Liver (tissue), 9 donors: ENCODE data around the gene LIMS1. TPM values are rescaled to one million over a fixed set of nuclear protein-coding genes. Genes with fewer than 3 reads are reported as not detected.

Experiments used
- DNase-seq: peaks from one replicate; pipeline ENCODE4 v3.0.0-alpha.2; 2017; ENCODE audit warnings: low spot score
- H3K27ac ChIP-seq, 2 donors: one replicate each; pipeline ENCODE4 v1.7.0; 2013; ENCODE audit warnings: inconsistent platforms in 2 of 2, low read length in 2 of 2, control low read depth in 1 of 2, low read depth in 1 of 2, mild to moderate bottlenecking in 1 of 2
- H3K27me3 ChIP-seq, 4 donors: one replicate each; pipeline versions ENCODE4 v1.6.1 to v1.7.0; 2013; ENCODE audit warnings: low read length in 3 of 4, inconsistent platforms in 1 of 4, mild to moderate bottlenecking in 1 of 4, moderate library complexity in 1 of 4; ENCODE audit not compliant: control insufficient read depth in 4 of 4, insufficient read depth in 4 of 4
- H3K36me3 ChIP-seq, 4 donors: one replicate each; pipeline versions ENCODE4 v1.6.1 to v1.7.0; 2013; ENCODE audit warnings: low read length in 3 of 4, mild to moderate bottlenecking in 3 of 4, low read depth in 1 of 4, moderate library complexity in 1 of 4; ENCODE audit not compliant: control insufficient read depth in 4 of 4, insufficient read depth in 3 of 4
- H3K4me1 ChIP-seq, 4 donors: one replicate each; pipeline versions ENCODE4 v1.6.1 to v1.7.0; 2013; ENCODE audit warnings: low read length in 3 of 4, mild to moderate bottlenecking in 3 of 4, moderate library complexity in 1 of 4; ENCODE audit not compliant: control insufficient read depth in 4 of 4, insufficient read depth in 4 of 4
- H3K4me3 ChIP-seq, 3 donors: one replicate each; pipeline versions ENCODE4 v1.6.1 to v1.7.0; 2013; ENCODE audit warnings: low read length in 3 of 3, control low read depth in 1 of 3, low read depth in 1 of 3, mild to moderate bottlenecking in 1 of 3
- H3K9ac ChIP-seq, 2 donors: one replicate each; pipeline ENCODE4 v1.7.0; 2013; ENCODE audit warnings: low read length in 2 of 2, mild to moderate bottlenecking in 2 of 2, moderate library complexity in 2 of 2, control low read depth in 1 of 2, low read depth in 1 of 2
- H3K9me3 ChIP-seq, 4 donors: one replicate each; pipeline versions ENCODE4 v1.6.1 to v1.7.0; 2013; ENCODE audit warnings: low read length in 3 of 4; ENCODE audit not compliant: control insufficient read depth in 4 of 4
- EGR1 ChIP-seq, 2 donors: IDR thresholded peaks; 2 replicates each; pipeline ENCODE4 v1.6.1; 2016 to 2018; ENCODE audit warnings: antibody characterized with exemption in 2 of 2, low read depth in 2 of 2
- FOXA1 ChIP-seq: IDR thresholded peaks from 2 replicates; pipeline ENCODE4 v1.6.1; 2016; ENCODE audit warnings: antibody characterized with exemption
- FOXA2 ChIP-seq: IDR thresholded peaks from 2 replicates; pipeline ENCODE4 v1.6.1; 2016; ENCODE audit warnings: antibody characterized with exemption
- GABPA ChIP-seq, 2 donors: IDR thresholded peaks in 1 of 2; conservative IDR thresholded peaks in 1 of 2; 2 replicates each; pipeline ENCODE4 v1.6.1; 2016; ENCODE audit warnings: antibody characterized with exemption in 2 of 2, mild to moderate bottlenecking in 1 of 2, moderate library complexity in 1 of 2
- HNF4G ChIP-seq: IDR thresholded peaks from 2 replicates; pipeline ENCODE4 v1.6.1; 2016; ENCODE audit warnings: antibody characterized with exemption
- JUND ChIP-seq, 2 donors: IDR thresholded peaks; 2 replicates each; pipeline ENCODE4 v1.6.1; 2016; ENCODE audit warnings: antibody characterized with exemption in 2 of 2
- NR2F2 ChIP-seq: IDR thresholded peaks from 2 replicates; pipeline ENCODE4 v1.6.1; 2016; ENCODE audit warnings: antibody characterized with exemption
- RAD21 ChIP-seq, 2 donors: IDR thresholded peaks; 2 replicates each; pipeline ENCODE4 v1.6.1; 2016; ENCODE audit warnings: antibody characterized with exemption in 2 of 2, mild to moderate bottlenecking in 2 of 2
- RXRA ChIP-seq, 2 donors: IDR thresholded peaks; 2 replicates each; pipeline ENCODE4 v1.6.1; 2017 to 2018; ENCODE audit warnings: antibody characterized with exemption in 2 of 2, mild to moderate bottlenecking in 1 of 2
- TAF1 ChIP-seq: conservative IDR thresholded peaks from 2 replicates; pipeline ENCODE4 v1.6.1; 2016; ENCODE audit warnings: antibody characterized with exemption, mild to moderate bottlenecking
- YY1 ChIP-seq: IDR thresholded peaks from 2 replicates; pipeline ENCODE4 v1.6.1; 2016; ENCODE audit warnings: antibody characterized with exemption, mild to moderate bottlenecking
- ZBTB33 ChIP-seq: IDR thresholded peaks from 2 replicates; pipeline ENCODE4 v1.6.1; 2016; ENCODE audit warnings: antibody characterized with exemption
- WGBS: extraction: QIAGEN DNeasy Blood & Tissue Kit; methylation state at CpG from one replicate; pipeline ENCODE4 v1.1.7; 2013; 5-methylcytosine and 5-hydroxymethylcytosine counted together
- polyA plus RNA-seq, 2 donors: library from polyadenylated mRNA; stranded (reverse) in 1 of 2; unstranded in 1 of 2; fragments of 200-250 nt in 1 of 2; fragments of >200 nt in 1 of 2; fragmentation: Nextera tagmentation in 1 of 2; extraction: Ambion mirVana in 1 of 2; gene quantifications; one replicate each; pipeline versions ENCODE4 v1.2.1 to v1.2.3, GENCODE V29; 2013 to 2015
- total RNA-seq, 2 donors: library from RNA; depleted of rRNA; stranded (reverse); fragments of >200 nt; gene quantifications; one replicate each; pipeline ENCODE4 v1.2.3, GENCODE V29; 2014
- TF ChIP-seq, protein P1 (sequence below): fragments of 150-350 bp; IDR thresholded peaks from 2 replicates; pipeline ENCODE4 v1.5.1; 2017; ENCODE audit warnings: improper control_type of control experiment, low read depth, low read length; ENCODE audit not compliant: missing input control
- TF ChIP-seq, protein P2 (sequence below): IDR thresholded peaks from 2 replicates; pipeline ENCODE4 v1.6.1; 2016; ENCODE audit warnings: antibody characterized with exemption
- donor health status: healthy.
- donor health status: healthy.
- donor health status: healthy.
- donor health status: healthy.
- donor health status: healthy.

LIMS1 gene
- total and polyA plus RNA-seq, 4 donors: 10.2 to 37.1 (median 22.1) TPM

- H3K36me3 ChIP-seq: peaks cover 0 to 1% (median 0%) of the 10 kb centered on the region in 4 donors
- no peak for DNase-seq
- no peaks in the 10 kb centered on the region for H3K27me3 ChIP-seq
- no peak overlapping the region for H3K9ac ChIP-seq
- no peaks in the 10 kb centered on the region for H3K9me3 ChIP-seq
- TF ChIP-seq RAD21 (IDR thresholded peaks at IDR 0.05) (no peak), RXRA (IDR thresholded peaks at IDR 0.05) (no peak), EGR1 (IDR thresholded peaks at IDR 0.05; ENCODE audit: low read depth in 2 of 2) (no peak), NR2F2 (no peak), HNF4G (no peak), FOXA2 (no peak)
- TF ChIP-seq, protein P1, sequence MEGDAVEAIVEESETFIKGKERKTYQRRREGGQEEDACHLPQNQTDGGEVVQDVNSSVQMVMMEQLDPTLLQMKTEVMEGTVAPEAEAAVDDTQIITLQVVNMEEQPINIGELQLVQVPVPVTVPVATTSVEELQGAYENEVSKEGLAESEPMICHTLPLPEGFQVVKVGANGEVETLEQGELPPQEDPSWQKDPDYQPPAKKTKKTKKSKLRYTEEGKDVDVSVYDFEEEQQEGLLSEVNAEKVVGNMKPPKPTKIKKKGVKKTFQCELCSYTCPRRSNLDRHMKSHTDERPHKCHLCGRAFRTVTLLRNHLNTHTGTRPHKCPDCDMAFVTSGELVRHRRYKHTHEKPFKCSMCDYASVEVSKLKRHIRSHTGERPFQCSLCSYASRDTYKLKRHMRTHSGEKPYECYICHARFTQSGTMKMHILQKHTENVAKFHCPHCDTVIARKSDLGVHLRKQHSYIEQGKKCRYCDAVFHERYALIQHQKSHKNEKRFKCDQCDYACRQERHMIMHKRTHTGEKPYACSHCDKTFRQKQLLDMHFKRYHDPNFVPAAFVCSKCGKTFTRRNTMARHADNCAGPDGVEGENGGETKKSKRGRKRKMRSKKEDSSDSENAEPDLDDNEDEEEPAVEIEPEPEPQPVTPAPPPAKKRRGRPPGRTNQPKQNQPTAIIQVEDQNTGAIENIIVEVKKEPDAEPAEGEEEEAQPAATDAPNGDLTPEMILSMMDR: no peak
- TF ChIP-seq, protein P2, sequence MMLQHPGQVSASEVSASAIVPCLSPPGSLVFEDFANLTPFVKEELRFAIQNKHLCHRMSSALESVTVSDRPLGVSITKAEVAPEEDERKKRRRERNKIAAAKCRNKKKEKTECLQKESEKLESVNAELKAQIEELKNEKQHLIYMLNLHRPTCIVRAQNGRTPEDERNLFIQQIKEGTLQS: no peak
- WGBS: 97% methylated on average over 5 of the region's 5 CpGs
- H3K4me3 ChIP-seq: no peak overlapping the region
- peaks cover 0 to 4% (median under 1%) of the 10 kb centered on the region in 4 donors for H3K4me1 ChIP-seq
- H3K27ac ChIP-seq: no peak overlapping the region
Observed at GRCh38 chr2:108616318-108616717, 82.0 kb downstream of the LIMS1 start.

DNA sequence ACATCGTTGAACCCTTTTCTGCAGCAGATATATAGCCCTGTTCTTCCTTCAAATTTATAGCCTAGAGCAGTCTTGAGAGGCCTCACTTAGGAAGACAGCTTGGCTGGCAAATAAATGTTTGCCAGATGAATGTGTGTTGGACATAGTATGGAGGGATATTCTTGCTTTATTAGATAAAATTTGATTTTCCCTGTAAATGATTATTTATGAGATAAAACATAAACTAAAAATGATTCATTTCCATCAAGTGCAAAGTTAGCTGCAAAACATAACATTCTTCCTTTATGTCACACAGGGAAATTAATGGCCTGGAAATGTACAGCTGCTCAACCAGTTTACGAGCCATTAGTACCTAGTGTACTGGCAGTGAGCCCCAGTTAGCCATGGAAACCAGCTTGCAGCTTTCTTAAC is 82.5 kb downstream of the LIMS1 start:
- DNase-seq: no peak
- no peaks in the 10 kb centered on the region for H3K27me3 ChIP-seq
- TF ChIP-seq, protein P2: no peak
- no peak for TF ChIP-seq ZBTB33
- no peak for TF ChIP-seq FOXA1
- no peak for TF ChIP-seq YY1
- TF ChIP-seq NR2F2: no peak
- no peak for TF ChIP-seq FOXA2
- TF ChIP-seq, protein P1: no peak
- no peak for TF ChIP-seq JUND (IDR thresholded peaks at IDR 0.05)
- no peak for TF ChIP-seq TAF1
- no peak for TF ChIP-seq GABPA (IDR thresholded peaks at IDR 0.05 in 1 of 2, conservative IDR thresholded peaks at IDR 0.05 in 1 of 2)
- no peak overlapping the region for H3K9ac ChIP-seq
- no peak overlapping the region for H3K27ac ChIP-seq
- H3K4me3 ChIP-seq: no peak overlapping the region
- peaks cover 0 to 1% (median 0%) of the 10 kb centered on the region in 4 donors for H3K36me3 ChIP-seq
- H3K4me1 ChIP-seq: peaks cover 0 to 6% (median under 1%) of the 10 kb centered on the region in 4 donors
- WGBS: 76% methylated on average over 2 of the region's 2 CpGs
- H3K9me3 ChIP-seq: no peaks in the 10 kb centered on the region
